ENCODE results near the gene HK1. TPM values are rescaled to one million over a fixed set of nuclear protein-coding genes. Genes with fewer than 3 reads are reported as not detected.
A peak's percentile ranks its signal among the peaks of the same experiment; 100 is the strongest.

Gene HK1
- total RNA-seq, 1 experiment from 2014 or later: 219 TPM

GRCh38 chr10:69374931-69375306 lies 96.6 kb downstream of the HK1 start:
- ChIA-PET CTCF (interaction anchor here (0.6 to 2.0 kb wide), 6 partner anchors 10 to 136 kb away, joined by 3 to 15 read pairs (median 6); no protein-coding TSS in a partner anchor), POLR2A (interaction anchor here (0.7 kb wide), 1 partner anchor 32 kb away, joined by 3 read pairs; no protein-coding TSS in a partner anchor)
- H3K9me3 Mint-ChIP-seq: no peaks in the 10 kb centered on the region
- peak overlapping the region; percentile 91 for H3K27ac Mint-ChIP-seq
- no peak for ATAC-seq
- H3K36me3 Mint-ChIP-seq: peaks cover 65% of the 10 kb centered on the region
- H3K27me3 Mint-ChIP-seq (ENCODE audit: low read depth): no peaks in the 10 kb centered on the region
- H3K4me1 Mint-ChIP-seq: peaks cover 45% of the 10 kb centered on the region
- no peak overlapping the region for H3K4me3 Mint-ChIP-seq
- no peak for DNase-seq (ENCODE audit: low spot score)
- TF ChIP-seq SOX15 (CRISPR knock-in tag; IDR thresholded peaks at IDR 0.05) (no peak), MYBL2 (CRISPR knock-in tag; IDR thresholded peaks at IDR 0.05) (no peak), KAT7 (CRISPR knock-in tag; IDR thresholded peaks at IDR 0.05; ENCODE audit: borderline replicate concordance) (no peak), RELA (CRISPR knock-in tag; IDR thresholded peaks at IDR 0.05; ENCODE audit: borderline replicate concordance) (no peak), SP1 (CRISPR knock-in tag; conservative IDR thresholded peaks at IDR 0.05) (no peak), E2F5 (CRISPR knock-in tag; IDR thresholded peaks at IDR 0.05) (no peak), GRHL2 (CRISPR knock-in tag; IDR thresholded peaks at IDR 0.05; ENCODE audit: insufficient replicate concordance, severe bottlenecking) (no peak), HMGA2 (CRISPR knock-in tag; IDR thresholded peaks at IDR 0.05) (no peak), ZNF532 (CRISPR knock-in tag; IDR thresholded peaks at IDR 0.05; ENCODE audit: borderline replicate concordance) (no peak), ZNF121 (CRISPR knock-in tag; IDR thresholded peaks at IDR 0.05) (no peak), CREM (CRISPR knock-in tag; IDR thresholded peaks at IDR 0.05) (no peak), ZNF317 (CRISPR knock-in tag; IDR thresholded peaks at IDR 0.05; ENCODE audit: borderline replicate concordance, low read depth) (no peak)

- ChIA-PET POLR2A (interaction anchor here (0.6 to 1.3 kb wide), 5 partner anchors 15 to 62 kb away, joined by 3 to 4 read pairs (median 4); no protein-coding TSS in a partner anchor), CTCF (interaction anchor here (0.7 to 2.0 kb wide), 12 partner anchors 11 to 140 kb away, joined by 3 to 15 read pairs (median 6); no protein-coding TSS in a partner anchor)
- Mint-ChIP-seq H3K27ac (peak overlapping the region; percentile 91), H3K27me3 (ENCODE audit: low read depth) (no peaks in the 10 kb centered on the region), H3K4me3 (no peak overlapping the region), H3K36me3 (peaks cover 64% of the 10 kb centered on the region), H3K4me1 (peaks cover 45% of the 10 kb centered on the region), H3K9me3 (no peaks in the 10 kb centered on the region)
- peak; percentile 100 for ATAC-seq
- DNase-seq (ENCODE audit: low spot score): peak; percentile 82
- TF ChIP-seq GRHL2 (CRISPR knock-in tag; IDR thresholded peaks at IDR 0.05; ENCODE audit: insufficient replicate concordance, severe bottlenecking): no peak
- no peak for TF ChIP-seq CBFB (CRISPR knock-in tag; IDR thresholded peaks at IDR 0.05; ENCODE audit: low read depth)
- peak; percentile 70 for TF ChIP-seq NFYB (CRISPR knock-in tag; conservative IDR thresholded peaks at IDR 0.05; ENCODE audit: low read depth)
- no peak for TF ChIP-seq ZNF425 (CRISPR knock-in tag; conservative IDR thresholded peaks at IDR 0.05)
- peak; percentile 36; the same call in 1 of the 2 replicates for TF ChIP-seq NFE2L1 (CRISPR knock-in tag; IDR thresholded peaks at IDR 0.05)
These were observed 97.2 kb downstream of the HK1 start for GRCh38 chr10:69375307-69376151.
